GM19468 (cell line): Measurements from ENCODE around the gene EVL.

ENCODE experiments used
- ATAC-seq: cut with Tn5 transposase; IDR thresholded peaks from one replicate; pipeline ENCODE4 v1.9.1; 2021; ENCODE audit warnings: mild to moderate bottlenecking, moderate library complexity, moderate number of reproducible peaks; ENCODE audit not compliant: unreplicated experiment; ENCODE audit errors: extremely low read depth

EVL gene

DNA sequence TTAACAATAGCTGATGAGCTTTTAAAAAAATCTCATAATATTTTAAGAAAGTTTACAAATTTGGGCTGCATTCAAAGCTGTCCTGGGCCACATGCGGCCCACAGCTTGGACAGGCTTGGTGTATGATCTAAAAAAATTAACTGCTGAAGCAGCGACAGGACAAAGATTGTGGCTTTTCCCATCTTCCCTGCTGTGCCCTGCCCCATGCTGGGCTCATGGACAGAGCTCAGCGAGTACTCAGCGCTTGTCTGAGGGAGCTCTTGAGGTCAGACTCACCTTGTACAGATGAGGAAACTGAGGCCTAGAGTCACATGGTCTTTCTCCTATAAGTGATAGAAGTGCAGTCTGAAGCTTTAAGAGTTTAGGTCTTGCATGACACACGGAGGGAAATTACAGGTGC, 15.0 kb downstream of the EVL start:
- no peak for ATAC-seq

DNA sequence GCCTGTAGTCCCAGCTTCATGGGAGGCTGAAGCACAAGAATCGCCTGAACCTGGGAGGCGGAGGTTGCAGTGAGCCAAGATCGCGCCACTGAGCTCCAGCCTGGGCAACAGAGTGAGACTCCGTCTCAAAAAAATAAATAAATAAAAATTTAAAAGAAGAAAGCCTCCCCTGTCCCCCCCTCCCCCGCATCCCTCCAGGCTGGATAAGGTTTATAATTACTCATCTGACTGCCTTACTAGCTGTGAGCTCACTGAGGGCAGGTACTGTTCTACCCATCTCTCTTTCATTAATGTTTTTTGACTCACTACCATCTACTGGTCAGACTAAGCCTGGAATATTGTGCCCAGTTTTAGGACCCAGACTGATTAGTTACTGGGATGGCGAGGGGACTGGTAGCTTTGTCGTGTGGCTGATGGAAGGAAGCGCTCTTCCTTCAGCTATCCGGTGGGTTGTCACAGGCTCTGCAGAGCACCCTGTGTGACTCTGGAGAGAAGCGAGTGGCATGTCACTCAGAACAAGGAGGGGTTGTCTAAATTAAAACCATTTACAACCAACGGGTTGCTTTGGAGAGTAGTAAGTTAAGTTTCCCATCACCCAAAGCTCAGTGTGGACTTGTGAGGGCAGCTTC, 16.9 kb downstream of the EVL start:
- no peak for ATAC-seq

DNA sequence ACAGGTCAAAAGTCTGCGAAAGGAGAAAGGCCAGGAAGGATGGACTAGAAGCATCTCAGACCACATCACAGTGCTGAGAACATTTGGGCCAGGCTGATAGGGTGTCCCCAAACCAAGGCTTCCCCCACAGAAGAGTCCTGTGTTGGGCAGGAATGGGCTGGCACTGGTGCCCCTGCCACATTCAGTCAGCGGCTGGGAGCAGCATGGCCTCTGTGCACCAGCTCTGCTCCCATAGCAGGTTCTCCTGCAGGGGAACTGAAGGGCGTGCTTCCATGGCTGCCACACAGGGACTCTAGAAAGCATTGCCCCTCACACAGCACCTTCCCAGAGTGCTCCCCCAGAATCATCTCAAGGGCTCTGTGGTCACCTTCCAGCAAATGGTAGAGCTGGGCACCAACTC, 17.5 kb downstream of the EVL start:
- ATAC-seq, result no peak

DNA sequence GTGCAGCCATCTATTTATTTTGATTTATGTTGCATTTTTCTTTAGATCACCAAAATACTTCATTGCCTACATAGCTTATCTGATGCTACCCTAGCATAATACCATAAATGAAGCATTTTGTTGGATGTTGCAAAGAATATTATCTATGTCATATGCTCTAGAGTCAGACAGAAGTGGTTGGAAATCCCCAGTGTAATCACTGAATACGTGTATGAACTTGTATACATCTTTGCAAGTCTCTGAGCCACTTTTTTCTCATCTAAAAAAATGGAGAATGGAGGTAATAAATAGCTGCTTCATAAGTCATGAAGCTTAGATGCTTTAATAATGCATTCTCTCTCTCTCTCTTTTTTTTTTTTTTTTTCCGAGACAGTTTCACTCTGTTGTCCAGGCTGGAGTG, 18.5 kb downstream of the EVL start:
- ATAC-seq, result no peak

DNA sequence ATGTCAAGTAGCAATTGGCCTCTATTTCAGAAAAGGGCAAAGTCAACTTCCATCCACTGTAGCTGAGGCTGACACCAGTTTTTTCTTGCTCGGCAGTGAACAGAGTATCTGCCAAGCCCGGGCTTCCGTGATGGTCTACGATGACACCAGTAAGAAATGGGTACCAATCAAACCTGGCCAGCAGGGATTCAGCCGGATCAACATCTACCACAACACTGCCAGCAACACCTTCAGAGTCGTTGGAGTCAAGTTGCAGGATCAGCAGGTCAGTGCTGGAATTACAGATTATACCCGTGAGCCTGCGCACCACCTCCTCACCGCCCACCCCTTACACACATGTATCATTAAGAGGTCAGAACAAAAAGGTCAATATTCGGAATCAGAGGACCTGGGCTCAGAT, 19.4 kb downstream of the EVL start:
- no peak for ATAC-seq

DNA sequence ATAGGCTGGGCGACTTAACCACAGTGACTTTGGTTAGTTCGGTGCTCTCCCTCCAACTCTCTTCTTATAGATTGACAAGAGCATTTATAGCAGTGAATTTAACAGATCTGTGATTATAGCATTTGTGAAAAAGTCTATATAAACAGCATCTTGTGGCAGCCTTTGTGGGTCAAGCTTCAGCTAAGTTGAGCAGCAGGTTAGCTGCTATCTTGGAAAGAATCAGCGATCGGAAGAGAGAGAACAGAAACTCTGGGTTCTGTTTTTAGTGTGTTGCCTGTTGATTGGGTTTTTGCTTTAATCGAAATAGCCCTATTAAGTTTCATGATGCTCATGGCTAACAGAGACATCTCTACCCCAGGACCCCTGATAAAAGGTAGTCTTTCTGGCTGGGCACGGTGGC, 20.2 kb downstream of the EVL start:
- ATAC-seq, result no peak

DNA sequence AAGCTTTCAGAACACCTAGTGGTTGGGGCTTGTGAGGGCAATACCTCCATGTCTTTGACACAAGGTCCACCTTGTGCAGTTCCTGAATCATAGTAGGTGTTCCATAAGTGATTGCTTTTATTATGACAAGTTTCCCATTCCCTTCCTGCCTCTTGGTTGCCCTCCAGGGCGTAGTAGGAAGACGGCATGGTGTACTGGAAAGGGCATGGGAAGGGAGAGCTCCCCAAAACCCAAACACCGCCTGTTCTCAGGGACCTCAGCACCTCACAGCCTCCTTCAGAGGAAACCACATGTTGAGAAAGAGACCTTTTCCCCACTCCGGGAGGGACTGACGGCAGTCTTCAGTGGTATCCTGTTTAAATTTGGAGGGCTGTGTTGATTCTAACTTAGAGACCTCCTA, 21.1 kb downstream of the EVL start:
- ATAC-seq, result no peak

DNA sequence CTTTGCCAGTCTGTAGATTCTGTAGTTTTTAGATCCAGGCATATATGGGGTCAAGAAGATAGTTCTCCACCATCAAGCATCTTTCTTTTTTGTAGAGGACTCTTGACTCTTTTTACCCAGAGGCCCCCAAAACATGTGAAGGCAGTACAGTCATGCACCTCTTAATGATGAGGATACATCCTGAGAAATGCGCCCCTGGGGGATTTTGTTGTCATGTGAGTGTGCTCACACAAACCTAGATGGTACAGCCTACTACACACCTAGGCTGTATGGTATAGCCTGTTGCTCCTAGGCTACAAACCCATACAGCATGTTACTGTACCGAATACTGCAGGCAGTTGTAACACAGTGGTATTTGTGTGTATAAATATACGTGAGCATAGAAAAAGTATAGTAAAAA, 23.0 kb downstream of the EVL start:
- ATAC-seq, result no peak

DNA sequence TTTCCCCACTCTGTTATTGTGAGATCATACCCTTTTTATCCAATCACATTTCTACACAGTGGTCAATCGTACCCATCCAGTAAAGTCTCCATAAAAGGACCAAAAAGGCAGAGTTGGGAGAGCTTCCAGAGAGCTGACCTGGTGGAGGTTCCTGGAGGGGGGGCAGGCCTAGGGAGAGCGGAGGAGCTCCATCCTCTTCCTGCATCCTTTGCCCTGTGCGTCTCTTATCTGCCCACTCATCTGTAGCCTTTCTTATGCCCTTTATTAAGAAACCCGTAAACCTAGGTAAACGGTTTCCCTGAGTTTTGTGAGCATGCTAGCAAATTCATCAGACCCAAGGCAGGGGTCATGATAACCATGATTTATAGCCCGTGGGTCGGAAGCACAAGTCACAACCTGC, 26.2 kb downstream of the EVL start:
- ATAC-seq, result no peak

DNA sequence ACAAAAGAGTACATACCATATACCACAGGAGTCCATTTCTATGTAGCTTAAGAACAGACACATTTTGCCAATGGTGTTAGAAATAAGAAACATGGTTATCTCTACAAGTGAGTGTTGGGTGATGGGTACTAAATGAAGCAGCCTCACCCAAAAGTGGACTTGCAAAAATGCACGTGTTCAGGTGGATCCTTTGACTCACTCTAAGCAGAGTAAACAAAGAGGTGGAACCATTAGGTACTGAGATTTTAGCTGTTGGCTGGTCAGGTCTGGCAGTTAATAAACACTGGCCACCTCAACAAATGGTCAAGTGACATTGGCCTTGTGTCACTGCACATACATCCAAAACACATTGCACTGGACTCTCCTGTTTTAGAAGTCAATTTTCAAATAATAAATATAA, 27.6 kb downstream of the EVL start:
- no peak for ATAC-seq

DNA sequence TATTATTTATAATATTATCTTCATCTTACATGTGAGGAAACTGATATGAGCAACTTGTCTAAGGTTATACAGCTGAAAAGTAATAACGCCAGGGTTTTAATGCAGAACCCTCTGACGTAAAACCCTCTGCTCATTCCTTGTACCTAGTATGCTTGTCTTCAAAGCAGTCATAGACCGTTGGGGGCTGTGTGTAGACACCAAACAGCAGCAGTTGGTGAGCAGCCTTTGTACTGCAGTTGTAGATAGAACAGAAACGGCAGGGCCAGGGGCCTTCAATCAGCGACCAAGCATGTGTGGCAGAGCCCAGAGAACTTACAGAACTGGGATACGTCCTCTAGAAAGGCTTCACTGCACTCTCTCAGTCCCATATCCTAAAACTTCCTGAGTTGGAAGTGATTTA, 28.1 kb downstream of the EVL start:
- ATAC-seq, result no peak

DNA sequence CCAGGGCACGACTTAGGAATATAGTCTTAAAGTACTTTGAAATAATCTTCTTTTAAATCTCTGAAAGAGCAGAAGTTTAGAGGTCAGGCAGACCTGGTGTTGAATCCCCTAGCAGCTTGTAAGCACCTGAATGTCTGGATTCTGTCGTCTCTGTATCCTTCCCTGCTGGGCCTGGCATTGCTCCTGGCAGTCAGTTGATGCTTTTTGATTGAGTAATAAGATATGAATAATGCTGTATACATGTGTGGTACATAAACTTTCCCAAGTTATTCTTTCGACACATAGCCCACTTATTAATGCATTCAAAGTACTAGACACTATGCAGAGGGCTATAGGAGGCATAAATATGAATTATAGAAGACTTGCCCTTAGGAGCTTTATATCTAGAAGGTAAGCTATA, 31.4 kb downstream of the EVL start:
- ATAC-seq, result no peak

DNA sequence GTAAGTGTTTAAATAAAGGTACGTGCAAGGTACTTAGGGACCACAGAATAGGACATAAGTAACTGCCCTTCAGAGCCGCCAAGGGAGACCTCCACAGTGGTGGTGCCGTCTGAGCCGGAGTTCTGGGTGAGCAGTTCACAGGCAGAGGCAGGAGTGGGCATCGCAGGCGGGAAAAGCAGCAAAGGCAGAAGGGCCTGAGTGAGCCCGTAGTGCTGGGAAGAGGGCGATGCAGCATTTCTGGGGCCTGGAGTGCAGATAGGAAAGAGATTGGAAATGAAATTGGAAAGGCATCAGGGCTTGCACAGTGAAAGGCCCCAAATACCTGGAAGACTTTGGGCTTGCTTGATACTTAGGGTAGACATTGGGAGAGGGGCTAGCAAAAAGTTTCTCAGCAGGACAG, 32.9 kb downstream of the EVL start:
- ATAC-seq, result no peak

DNA sequence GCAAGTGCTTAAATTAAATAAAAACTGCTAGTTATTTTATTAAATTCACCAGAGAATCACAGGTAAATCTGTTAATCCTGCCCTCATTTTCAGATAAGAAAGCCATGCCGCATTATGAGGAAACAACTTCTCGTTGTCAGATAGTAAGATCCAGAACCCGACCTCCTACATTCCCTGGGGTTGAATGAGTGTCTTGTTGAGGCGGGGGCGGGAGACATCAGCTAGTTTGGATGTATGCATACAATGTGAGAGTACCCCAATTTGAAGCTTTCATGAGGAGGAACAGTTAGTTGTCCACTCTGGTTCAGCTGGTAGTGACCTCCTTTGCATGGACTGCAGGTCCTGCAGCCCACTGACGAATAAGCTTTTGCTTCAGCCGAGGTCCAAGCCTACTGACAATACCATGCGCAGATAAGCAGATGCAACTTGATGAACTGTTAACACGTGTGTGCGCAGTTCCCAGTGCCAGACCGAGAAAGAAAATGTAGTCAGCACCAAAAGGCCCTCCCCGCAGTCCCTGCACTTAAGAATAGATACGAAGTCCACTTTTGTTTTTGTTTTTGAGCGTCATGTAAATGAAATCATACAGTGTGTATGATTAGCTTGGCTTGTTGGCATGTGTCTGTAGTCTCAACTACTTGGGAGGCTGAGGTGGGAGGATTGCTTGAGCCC, 34.9 kb downstream of the EVL start:
- no peak for ATAC-seq

DNA sequence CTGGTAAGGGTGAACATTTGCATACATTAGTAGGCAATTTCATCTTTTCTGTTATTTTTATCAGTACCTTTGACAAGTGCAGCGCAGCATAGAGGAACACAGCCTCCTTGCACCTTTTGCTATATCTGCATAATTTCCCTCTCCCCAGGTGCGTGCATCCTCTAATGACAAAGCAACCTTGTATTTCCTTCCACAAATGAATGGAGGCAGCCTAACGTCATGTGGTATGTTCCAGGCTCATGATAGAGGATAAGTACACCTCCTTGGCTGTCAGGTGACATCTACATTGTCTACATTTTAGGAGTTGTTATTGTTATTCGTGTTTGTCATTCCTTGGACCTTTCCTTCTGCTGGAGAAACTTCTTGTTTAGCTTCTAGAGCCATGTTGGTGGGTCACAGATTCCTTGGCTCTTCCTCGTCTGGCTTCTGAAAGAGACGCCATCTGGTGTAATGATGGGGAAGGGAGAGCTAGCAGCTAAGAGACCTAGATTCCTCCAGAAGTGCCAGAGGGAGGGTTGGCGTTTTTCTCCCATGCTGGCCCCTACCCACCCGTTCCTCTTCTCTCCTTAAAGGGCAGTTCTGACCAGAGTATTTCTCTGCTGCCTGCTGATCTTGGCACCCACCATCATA, 37.0 kb downstream of the EVL start:
- ATAC-seq, result no peak

DNA sequence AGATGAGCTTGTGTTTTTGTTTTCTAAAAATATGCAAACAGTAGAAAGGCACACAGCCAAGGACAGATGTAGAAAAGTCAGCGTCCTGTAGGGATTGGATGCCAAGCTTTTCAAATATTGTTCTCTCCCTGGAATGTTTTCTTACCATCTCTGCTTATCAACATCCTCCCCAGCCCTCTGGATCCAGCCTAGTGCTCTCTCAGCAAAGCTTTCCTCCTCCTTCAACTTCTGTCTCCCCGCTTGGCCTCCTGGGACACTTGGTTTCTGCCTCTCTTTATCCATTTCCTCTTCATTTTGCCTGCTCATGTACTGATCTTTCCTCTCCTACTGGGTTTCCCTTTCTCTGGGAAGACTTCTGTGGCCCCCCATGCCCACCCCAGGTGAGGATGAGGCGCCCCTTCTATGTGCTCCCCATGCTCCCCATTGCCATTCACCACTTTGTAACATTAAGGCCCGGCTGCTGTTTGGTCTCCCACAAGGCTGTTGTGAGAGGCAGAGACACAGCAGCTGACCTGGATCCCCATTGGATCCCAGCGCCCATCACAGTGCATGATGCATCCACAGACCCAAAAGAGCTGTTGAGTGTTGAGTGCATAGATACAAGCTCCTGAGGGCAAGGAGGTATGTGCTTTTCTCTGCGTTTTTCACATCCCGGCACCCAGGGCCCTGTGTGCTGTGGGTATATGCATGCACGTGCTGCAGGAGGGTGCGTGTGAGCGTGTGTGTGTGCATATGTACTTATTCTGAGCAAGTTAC, 38.2 kb downstream of the EVL start:
- no peak for ATAC-seq

DNA sequence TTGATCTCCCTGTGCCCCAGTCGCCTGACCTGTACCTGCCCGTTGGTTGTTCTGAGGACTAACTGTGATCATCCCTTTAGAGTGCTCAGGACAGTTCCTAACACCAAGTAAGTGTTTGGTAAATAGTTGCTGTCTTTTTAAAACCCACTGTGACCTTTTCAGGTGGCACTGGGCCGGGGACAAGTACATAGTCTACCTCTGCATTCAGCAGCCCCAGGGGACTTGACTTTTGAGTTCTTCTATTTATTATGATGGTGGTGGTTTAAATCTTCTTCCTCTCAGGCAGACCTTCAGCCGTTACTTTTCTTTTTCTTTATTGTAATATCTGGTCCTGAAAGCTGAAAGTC, 38.8 kb downstream of the EVL start:
- ATAC-seq, result no peak

DNA sequence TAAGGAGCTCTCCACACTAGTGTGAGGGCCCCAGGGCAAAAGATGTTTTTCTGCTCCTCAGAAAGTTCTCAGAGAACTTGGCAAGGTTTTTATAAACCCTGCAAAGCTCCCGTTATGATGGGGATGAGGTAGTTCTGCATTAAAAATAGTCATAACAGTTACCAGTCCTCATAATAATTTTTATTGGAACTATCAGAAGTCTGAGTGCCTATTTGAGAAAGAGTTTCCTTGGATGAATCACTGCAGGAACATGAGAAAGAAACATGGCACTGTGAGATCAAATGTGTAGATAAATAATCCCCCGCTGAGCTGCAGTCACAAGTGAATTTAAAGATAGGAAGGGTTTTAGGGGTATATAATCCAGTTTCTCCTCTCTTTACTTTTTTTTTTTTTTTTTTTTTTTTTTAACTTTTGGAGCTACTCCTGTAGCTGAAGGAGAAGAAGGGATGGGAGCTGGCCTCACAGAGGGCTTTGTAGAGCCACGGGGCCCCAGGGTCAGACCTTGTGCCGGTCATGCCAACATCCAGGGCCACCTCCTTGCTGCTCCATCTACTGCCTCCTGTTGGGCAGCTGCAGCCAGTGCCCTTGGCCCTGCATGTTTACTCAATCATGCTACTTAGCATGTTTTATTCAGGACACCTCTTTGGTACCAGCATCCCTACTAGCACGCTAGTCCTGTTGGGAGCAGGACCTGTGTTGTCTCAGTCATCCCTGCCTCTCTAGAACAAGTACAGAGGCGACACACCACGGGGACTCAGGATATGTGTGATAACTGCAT, 39.5 kb downstream of the EVL start:
- no peak for ATAC-seq

DNA sequence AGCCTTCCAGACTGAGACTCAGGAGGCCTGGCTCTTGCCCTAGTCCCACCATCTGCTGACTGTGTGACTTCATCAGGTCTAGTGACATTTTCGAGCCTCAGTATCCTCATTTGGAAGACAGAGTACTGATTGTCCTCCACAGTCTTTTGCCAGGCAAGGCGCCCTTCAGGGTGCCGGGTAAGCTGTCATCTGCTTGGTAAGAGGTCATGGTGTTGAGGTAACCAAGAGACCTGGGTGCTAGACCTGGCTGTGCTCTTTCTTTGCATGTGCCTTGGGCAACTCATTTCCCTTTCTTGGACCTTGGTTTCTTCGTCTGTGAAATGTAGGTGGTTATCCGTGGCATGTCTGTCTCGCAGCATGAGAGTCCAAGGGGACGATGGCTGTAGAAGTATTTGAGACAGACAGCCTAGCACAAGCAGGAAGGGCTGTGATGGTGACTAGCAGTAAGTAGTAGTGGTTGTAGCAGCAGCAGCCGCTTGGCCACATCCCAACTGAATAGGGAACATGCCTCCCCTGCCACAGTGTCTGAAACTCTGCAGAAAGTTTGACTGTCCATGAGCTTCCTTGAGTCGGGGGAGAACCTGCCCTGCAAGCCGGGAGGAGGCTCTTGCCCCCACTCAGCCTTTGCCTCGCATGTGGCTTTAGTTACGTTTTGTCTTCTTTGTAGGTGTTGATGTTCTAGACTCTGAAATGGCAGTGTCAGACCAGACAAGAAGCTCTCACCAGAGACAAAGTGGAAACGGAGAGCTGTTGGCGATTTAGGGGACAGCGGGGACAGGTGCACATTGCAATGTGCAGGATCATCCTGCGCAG, 40.3 kb downstream of the EVL start:
- ATAC-seq, result no peak
